ENCODE results near the gene ENPP7.

DNA sequence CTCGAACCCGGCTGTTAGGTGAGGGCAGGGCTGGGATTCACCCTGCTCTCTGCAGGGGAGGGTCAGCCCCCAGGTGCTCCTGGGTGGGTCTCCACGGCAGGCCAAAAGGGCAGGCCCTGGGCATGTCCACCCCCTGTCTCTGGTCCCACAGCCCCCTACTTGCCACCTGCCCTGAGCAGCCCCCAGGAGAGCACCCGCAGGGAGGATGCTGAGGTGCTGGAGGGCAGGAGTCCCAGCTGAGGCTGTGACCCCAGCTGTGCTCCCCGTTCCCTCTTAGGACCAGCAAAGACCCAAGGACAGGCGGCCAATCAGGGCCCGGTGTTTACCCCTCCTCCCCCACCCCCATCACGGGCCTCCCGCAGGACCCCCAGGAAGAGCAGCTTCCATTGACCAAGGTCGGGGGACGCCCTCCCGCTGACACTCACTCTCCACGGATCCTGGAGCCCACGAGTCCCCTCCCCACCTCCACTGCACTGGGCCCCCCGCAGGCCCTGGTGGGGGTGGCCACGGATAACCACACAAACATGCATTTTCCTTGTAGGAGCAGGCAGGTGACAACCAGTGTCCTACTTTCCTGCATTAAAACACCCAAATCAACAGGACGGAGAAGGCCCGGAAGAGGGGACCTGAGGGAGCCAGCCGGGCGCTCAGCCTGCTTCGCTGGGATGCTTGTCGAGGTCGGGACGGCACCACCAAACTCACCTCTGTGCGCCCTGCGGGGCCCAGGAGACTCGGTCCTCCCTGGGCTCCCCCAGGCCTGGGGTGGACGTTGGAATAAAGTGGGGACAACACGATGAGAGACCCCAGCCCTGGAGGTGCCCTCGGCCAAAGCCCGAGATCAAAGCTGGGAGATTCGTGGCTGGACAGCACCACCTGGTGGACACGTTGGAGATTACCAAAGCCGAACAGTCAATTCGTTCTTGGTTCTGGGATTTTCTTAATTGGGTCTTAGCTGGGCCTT is 22.5 kb upstream of the ENPP7 start:
- TF ChIP-seq TAF1 (IDR thresholded peaks at IDR 0.05; ENCODE audit: borderline replicate concordance, insufficient read depth, low read length) (no peak), SIN3A (IDR thresholded peaks at IDR 0.05; ENCODE audit: borderline replicate concordance, insufficient read depth, low read length) (no peak), POLR2AphosphoS5 (IDR thresholded peaks at IDR 0.05; ENCODE audit: low read depth, low read length) (no peak)
- TF ChIP-seq, protein P1, sequence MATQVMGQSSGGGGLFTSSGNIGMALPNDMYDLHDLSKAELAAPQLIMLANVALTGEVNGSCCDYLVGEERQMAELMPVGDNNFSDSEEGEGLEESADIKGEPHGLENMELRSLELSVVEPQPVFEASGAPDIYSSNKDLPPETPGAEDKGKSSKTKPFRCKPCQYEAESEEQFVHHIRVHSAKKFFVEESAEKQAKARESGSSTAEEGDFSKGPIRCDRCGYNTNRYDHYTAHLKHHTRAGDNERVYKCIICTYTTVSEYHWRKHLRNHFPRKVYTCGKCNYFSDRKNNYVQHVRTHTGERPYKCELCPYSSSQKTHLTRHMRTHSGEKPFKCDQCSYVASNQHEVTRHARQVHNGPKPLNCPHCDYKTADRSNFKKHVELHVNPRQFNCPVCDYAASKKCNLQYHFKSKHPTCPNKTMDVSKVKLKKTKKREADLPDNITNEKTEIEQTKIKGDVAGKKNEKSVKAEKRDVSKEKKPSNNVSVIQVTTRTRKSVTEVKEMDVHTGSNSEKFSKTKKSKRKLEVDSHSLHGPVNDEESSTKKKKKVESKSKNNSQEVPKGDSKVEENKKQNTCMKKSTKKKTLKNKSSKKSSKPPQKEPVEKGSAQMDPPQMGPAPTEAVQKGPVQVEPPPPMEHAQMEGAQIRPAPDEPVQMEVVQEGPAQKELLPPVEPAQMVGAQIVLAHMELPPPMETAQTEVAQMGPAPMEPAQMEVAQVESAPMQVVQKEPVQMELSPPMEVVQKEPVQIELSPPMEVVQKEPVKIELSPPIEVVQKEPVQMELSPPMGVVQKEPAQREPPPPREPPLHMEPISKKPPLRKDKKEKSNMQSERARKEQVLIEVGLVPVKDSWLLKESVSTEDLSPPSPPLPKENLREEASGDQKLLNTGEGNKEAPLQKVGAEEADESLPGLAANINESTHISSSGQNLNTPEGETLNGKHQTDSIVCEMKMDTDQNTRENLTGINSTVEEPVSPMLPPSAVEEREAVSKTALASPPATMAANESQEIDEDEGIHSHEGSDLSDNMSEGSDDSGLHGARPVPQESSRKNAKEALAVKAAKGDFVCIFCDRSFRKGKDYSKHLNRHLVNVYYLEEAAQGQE (IDR thresholded peaks at IDR 0.05; ENCODE audit: insufficient read depth in 1 of 2, low read depth in 2 of 2, low read length in 2 of 2) = no peak
